KG1 (cell line): Measurements from ENCODE around the gene AGPAT4.
A peak's percentile ranks its signal among the peaks of the same experiment; 100 is the strongest.
"Not testable (repeated sequence)": the region's sequence is repeated elsewhere in the genome, so short reads cannot be mapped to it uniquely, and the experiment has no call there.

Experiments used
- DNase-seq: peaks from one replicate; lab custom pipeline; 2025; lab: John Stamatoyannopoulos, UW

AGPAT4 gene

GRCh38 chr6:161227004-161227960 lies 46.6 kb downstream of the AGPAT4 start:
- no peak for DNase-seq

- DNase-seq = peak; percentile 29
Observed at GRCh38 chr6:161226009-161226964, 47.6 kb downstream of the AGPAT4 start.

DNA sequence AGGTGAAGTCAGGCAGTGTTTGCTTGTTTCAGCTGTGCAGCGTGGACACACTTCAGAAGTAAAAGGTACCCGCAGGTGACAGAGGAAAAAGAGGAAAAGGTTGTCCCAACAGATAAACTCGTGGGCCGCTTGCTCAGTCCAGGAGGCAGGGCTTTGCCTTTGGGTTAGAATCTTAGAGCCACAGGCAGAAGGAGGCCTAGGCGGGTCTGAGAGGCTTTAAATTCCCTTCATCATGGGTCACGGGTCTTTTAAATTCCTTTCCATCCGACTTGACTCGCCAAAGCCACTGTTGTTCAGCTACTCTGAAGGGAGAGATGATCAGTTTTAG lies 48.2 kb downstream of the AGPAT4 start:
- no peak for DNase-seq

DNA sequence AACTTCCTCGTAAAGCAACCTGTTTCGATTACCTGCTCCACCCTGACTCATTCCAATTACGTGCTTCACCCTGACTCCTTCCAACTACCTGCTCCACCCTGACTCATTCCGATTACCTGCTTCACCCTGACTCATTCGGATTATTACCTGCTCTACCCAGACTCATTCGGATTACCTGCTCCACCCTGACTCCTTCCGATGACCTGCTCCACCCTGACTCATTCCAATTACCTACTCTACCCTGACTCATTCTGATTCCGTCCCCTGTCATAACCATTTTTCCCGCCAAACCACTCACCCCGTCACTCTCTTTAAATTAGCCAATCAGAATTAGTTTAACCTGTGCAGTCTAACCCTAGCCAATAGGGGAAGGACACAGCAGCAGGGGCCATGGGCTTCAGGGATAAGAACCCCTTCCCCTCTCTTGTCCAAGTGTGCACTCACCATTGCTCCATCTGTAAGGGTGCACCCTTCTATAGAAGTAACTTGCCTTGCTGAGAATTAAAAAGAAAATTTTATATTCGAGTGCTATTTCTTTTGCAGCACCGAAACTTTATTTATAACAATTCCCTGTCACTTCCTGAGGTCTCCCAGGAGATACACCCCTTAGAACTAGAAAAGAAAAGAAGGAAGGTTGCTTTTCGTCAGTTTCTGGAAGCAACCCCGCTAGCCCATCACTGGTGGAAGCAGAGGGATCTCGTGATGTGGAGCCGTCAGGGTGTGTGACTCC lies 48.7 kb downstream of the AGPAT4 start:
- DNase-seq = not testable (repeated sequence)

DNA sequence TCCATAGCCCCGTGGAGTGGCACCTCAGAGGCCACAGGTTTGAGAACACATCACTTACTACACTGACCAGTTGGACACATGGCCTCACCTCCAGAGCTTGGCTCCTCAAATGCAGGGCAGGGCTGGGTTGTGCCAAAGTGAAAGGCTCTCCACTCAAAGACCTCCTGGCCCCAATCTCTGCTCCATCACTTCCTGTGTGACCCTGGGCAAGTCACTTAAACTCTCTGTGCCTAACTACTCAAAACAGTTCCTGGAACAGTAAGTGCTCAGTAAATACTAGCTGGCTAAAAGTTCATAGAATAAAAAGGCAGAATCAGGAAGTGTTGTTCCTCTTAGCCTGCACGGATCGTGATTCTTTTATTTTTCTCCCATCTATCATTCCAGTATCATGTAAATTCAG lies 50.2 kb downstream of the AGPAT4 start:
- DNase-seq = no peak

DNA sequence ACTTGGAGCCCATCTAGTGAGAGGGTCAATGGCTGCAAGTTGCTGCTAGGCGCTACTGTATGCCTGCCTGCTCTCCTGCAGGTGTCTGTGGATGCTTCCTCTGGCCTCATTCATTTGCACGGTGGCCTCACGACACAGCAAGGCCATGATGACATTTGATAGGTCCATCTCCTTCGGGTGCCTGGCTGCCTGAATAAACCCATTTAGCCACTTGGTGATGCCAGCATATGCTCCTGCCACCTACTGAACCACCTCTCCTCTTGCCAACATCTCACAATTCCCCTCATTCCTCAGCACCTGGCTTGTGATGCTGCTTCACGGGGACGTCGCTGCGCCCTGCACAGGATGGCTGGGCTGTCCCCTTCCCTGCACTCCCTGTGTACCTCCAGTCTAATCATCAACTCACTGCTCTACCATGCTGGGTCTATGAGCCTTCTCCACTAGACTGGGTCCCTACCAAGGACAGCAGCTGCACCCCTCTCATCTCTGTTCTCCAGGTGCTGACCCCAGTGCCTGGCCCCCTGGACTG lies 51.1 kb downstream of the AGPAT4 start:
- no peak for DNase-seq

- DNase-seq = no peak
Observed at GRCh38 chr6:161220346-161220745, 53.5 kb downstream of the AGPAT4 start.

DNA sequence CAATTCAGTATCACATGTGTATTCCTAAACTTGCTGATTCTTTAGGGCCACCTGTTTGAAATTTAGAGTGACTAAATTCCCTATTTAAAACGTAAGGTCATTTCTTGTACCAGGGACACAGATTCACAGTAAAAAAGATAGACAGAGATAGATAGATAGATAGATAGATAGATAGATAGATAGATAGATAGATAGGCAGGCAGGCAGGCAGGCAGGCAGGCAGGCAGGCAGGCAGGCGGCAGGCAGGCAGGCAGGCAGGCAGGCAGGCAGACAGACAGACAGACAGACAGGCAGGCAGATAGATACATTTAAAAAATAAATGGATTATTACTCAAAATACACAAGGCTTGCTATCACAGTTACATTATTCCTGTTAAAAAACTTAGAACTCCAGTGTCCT lies 54.2 kb downstream of the AGPAT4 start:
- DNase-seq = no peak

GRCh38 chr6:161218222-161218621 lies 55.6 kb downstream of the AGPAT4 start:
- DNase-seq = no peak

DNA sequence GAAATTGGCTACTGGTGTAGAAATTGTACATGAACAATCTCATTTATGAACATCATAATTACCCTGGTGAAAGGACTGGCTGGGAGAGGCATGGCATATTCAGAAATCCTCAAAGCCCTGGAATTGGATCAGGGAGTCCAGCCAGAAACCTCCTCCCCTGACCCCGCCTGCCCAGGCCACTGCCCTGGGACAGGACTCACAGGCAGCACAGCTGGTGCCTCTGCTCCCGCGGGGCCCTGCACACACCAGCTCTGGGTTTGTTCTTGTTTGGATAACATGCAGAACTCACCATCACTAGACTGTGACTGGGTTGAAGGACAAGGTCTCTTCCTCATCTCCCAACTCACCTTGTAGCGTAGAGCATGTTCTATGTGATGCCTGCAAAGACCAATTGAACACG lies 56.2 kb downstream of the AGPAT4 start:
- DNase-seq = no peak

GRCh38 chr6:161216616-161217205 lies 57.1 kb downstream of the AGPAT4 start:
- DNase-seq = no peak

DNA sequence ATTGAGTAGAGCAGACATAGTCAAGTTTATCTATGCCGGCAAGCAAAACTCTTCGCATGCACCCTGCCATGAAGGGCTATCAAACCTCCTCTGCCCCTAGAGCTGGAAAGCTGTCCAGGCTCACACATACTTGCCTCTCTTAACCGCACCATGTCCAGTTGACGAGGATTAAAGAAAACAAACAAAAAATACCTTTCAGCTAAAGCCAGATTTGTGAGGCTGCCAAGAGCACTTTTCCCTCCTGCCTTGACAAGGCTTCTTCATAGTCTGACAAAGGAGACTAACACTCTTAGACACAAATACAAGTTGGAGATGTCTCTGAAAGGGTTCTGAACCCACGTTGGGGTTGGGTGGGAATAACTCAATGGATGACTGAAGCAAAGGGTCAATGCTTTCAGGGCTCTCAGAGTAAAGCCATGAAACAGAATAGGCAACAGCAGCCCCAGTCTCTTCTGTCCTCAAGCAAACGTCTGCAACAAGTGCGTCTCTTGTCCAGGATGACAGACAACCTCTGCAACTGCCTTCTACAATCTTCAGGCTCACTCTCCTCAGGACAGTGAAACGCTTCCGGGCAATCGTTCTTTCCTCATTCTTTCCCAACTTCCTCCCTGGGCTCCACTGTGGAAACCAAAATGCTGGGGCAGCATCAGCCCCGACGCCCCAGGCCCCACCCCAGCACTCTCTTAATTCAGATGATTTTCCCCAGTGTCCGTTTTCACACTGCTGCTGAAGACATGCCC lies 57.8 kb downstream of the AGPAT4 start:
- no peak for DNase-seq

GRCh38 chr6:161215193-161215592 lies 58.7 kb downstream of the AGPAT4 start:
- DNase-seq = no peak

GRCh38 chr6:161214722-161215121 lies 59.1 kb downstream of the AGPAT4 start:
- no peak for DNase-seq

DNA sequence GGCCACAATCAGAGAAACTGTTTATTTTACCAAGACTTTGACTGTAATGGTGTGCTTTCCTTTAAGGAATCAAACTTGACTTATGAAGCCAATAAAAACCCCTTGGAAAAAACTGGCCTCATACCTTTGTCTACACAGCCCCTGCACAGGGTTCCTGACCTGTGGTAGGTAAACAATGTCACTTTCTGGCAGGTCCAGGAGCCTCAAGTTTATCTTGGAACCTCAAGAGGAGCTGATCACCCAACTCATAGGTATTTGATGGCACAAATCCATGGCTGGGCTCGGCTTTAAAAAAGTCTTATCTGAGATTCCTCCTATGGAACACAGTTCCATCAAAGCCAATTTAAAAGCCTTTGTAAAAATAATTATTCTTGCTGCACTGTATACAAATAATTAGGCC lies 61.0 kb downstream of the AGPAT4 start:
- DNase-seq = no peak

DNA sequence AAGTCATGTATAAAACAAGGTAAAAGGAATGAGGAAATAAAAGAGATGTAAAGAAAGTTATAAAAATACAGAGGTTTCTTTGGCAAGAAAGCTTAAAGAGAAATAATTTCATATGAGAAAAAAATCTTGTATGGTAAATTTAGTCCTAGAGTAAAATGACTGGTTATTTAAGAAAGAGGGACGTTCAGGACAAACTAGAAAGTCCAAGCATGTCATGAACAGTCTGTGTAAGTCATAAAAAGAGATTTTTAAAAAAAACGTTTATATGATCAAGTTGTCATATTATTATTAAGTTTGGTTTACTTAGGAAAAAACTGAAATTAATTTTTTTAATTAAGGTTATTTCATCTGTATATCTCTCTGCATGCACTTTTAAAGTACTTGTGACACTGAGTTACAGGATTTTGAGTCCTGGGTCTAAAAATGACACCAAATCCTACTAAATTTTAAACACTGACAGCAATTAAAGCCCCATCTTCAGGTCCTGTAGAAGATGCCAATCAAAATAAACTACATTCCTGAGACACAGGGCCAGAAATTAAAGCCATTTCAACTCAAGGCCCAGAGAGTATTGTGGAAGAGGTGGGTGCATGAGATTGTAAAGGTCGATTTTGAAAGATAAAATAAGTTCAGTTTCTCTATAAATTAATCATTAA lies 62.4 kb downstream of the AGPAT4 start:
- no peak for DNase-seq

DNA sequence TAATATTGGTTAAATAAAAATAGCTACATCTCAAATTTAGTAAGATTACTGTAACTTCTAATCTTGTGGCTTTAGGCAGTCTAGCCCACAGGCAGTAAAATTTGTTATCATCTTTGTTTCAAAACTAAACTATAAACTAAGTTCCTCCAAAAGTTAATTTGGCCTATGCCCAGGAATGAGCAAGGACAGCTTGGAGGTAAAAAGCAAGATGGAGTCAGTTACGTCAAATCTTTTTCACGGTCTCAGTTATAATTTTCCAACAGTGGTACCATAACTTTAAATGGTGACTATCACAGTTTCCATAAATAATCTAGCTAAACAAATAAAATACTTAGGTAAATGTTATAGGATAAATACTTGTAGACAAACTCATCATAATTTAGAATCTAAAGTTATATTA lies 63.0 kb downstream of the AGPAT4 start:
- DNase-seq = no peak

GRCh38 chr6:161207200-161207599 lies 66.7 kb downstream of the AGPAT4 start:
- DNase-seq = no peak

DNA sequence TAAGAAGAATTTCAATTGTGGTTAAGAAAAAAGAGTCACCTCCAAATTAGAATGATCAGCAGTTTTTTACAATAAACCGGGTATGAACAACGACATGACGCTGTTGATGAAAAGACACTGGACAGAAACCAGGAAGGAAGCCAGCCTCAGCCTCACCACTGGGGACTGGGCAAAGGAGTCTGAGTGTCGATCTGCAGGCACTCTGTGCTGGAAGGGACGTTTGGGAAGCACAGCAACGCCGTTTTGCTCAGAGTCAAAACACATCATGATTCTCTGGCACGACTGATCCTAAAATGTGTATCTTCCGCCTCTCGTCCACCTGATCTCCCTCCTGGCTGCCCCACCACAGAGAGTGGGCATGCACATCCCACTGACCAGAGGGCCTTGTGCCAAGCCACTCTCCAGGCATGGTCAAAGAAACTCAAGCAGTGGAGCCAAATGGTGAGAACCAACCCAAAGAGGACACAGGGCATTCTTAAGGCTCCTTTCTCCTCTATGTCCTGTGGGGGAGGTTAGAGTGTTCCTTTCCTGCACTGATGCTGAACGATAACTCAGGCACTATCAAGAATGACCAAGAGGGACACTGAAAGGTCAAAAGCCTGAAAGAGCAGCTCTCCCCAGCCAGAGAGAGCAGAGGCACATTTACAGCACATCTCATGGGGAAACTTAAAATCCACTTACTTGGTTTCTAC lies 68.8 kb downstream of the AGPAT4 start:
- DNase-seq = no peak
